Rectal smooth muscle tissue (tissue), 1 donor: ENCODE results near the gene MYO9B.
A peak's percentile ranks its signal among the peaks of the same experiment; 100 is the strongest.

Experiments used
- H3K27ac ChIP-seq: one replicate; pipeline ENCODE4 v1.7.0; 2013; ENCODE audit warnings: low read depth, low read length, inconsistent platforms
- H3K27me3 ChIP-seq: one replicate; pipeline ENCODE4 v1.7.0; 2013; ENCODE audit warnings: low read length; ENCODE audit not compliant: control insufficient read depth, insufficient read depth
- H3K36me3 ChIP-seq: one replicate; pipeline ENCODE4 v1.7.0; 2013; ENCODE audit warnings: low read length; ENCODE audit not compliant: control insufficient read depth, insufficient read depth
- H3K4me1 ChIP-seq: one replicate; pipeline ENCODE4 v1.7.0; 2013; ENCODE audit warnings: low read length; ENCODE audit not compliant: control insufficient read depth, insufficient read depth
- H3K4me3 ChIP-seq: one replicate; pipeline ENCODE4 v1.7.0; 2013; ENCODE audit warnings: low read length
- H3K9ac ChIP-seq: one replicate; pipeline ENCODE4 v1.7.0; 2013; ENCODE audit warnings: low read length

MYO9B gene

DNA sequence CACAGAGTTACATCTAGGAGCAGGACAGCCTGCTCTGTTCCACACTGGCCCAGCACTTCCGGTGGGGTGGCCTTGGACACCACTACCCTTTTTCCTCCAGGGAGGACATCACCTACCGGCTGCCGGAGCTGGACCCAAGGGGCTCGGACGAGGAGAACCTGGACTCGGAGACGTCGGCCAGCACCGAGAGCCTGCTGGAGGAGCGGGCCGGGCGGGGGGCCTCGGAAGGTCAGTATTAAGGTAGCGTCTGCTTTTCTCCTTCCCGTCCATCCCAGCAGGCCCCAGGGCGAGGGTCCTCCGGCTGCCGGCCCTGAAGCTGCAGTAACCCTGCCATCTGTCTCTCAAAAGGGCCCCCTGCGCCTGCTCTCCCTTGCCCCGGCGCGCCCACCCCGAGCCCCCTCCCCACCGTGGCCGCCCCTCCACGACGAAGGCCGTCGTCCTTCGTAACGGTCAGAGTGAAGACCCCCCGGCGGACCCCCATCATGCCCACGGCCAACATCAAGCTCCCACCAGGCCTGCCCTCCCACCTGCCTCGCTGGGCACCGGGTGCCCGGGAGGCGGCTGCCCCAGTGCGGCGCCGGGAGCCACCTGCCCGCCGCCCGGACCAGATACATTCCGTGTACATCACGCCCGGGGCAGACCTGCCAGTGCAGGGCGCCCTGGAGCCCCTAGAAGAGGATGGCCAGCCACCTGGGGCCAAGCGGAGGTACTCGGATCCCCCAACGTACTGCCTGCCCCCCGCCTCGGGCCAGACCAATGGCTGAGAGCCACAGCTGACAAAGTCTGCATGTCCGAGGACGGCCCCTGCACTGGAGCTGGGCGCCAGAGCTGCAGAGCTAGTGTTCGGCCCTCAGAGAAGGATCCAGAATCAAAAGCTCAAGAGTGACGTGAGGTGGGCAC lies 136.2 kb downstream of the MYO9B start:
- H3K4me3 ChIP-seq, result no peak overlapping the region
- no peaks in the 10 kb centered on the region for H3K27me3 ChIP-seq
- peaks cover 24% of the 10 kb centered on the region for H3K36me3 ChIP-seq
- H3K9ac ChIP-seq, result no peak overlapping the region
- H3K4me1 ChIP-seq, result peaks cover 6% of the 10 kb centered on the region
- H3K27ac ChIP-seq, result no peak overlapping the region

DNA sequence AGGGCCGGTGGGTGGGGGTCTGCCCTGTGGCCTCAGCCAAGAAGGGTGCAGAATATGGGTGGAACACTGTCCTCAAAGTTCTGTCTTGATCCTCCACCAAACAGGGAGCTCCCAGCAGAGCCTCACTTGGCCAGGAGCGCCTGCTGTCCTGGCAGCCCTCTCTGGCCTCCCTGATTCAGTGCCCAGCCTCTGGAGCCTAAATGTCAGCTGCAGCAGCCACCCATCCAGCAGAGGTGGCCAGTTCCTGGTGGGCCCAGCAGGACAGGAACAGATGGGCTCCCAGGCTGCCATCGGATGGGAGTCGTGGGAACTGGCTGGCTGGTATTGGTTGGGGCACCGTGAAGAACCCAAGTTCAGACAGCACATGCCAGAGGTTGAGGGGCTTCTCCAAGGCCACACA lies 137.8 kb downstream of the MYO9B start:
- no peaks in the 10 kb centered on the region for H3K27me3 ChIP-seq
- no peak overlapping the region for H3K9ac ChIP-seq
- peaks cover 30% of the 10 kb centered on the region for H3K36me3 ChIP-seq
- no peak overlapping the region for H3K27ac ChIP-seq
- H3K4me1 ChIP-seq, result peaks cover 6% of the 10 kb centered on the region
- no peak overlapping the region for H3K4me3 ChIP-seq

- H3K9ac ChIP-seq, result peak overlapping the region; percentile 43
- peaks cover 21% of the 10 kb centered on the region for H3K36me3 ChIP-seq
- peaks cover 6% of the 10 kb centered on the region for H3K4me1 ChIP-seq
- peak overlapping the region; percentile 93 for H3K27ac ChIP-seq
- H3K4me3 ChIP-seq, result peak overlapping the region; percentile 93
- no peaks in the 10 kb centered on the region for H3K27me3 ChIP-seq
Measured at GRCh38 chr19:17214508-17215126, 139.0 kb downstream of the MYO9B start.

GRCh38 chr19:17215127-17215971 lies 139.8 kb downstream of the MYO9B start, which contains the start of gene USE1:
Gene USE1, plus strand, starts transcription at chr19:17215357. Its CDS starts 49 bp downstream, at chr19:17215406.
- Histone ChIP-seq H3K9ac (peak within 1 kb of the TSS; percentile 93), H3K4me3 (peak within 1 kb of the TSS; percentile 93), H3K27me3 (no peaks in the 10 kb centered on the region), H3K27ac (peak within 1 kb of the TSS; percentile 93), H3K4me1 (peaks cover 6% of the 10 kb centered on the region), H3K36me3 (peaks cover 15% of the 10 kb centered on the region)

DNA sequence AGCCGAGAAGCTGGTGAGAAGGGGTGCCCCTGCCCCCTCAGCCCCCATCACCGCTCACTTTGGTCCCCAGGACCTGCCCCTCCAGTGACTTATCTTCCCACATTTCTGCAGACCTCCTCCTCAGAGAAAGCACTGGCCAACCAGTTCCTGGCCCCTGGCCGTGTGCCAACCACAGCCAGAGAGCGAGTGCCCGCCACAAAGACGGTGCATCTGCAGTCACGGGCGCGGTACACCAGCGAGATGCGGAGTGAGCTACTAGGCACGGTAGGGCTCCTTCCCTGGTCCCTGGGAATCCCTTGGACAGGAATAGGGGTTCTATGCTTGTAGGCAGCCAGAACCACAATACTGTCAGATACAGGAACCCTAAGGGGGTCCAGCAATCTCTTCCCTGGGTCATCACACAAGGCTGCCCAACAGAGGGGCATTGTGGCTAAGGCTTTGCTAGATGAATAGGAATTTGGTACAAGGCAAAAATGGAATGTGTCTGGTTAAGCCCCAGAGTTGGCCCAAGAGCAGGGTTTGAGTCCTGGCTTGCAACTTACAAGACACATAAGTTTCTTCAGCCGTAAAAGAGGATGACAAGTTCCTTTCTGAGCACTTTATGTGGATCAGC lies 140.6 kb downstream of the MYO9B start:
- no peak overlapping the region for H3K27ac ChIP-seq
- H3K4me3 ChIP-seq, result peak overlapping the region; percentile 93
- peaks cover 14% of the 10 kb centered on the region for H3K36me3 ChIP-seq
- no peak overlapping the region for H3K9ac ChIP-seq
- H3K4me1 ChIP-seq, result peaks cover 6% of the 10 kb centered on the region
- H3K27me3 ChIP-seq, result no peaks in the 10 kb centered on the region

DNA sequence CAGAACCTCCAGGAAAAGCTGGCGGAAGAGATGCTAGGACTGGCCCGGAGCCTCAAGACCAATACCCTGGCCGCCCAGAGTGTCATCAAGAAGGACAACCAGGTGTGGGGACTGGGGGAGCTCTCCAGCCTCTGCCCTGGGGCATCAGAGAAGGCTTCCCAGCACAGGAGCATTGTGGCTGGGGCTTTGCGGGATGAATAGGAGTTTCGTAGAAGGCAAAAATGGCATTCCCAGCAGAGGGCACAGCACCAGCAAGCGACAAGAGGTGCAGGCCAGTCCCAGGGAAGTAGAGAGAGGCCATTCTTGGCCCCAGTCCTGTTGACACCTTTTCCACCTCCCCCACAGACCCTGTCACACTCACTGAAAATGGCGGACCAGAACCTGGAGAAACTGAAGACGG lies 143.7 kb downstream of the MYO9B start:
- Histone ChIP-seq H3K27ac (no peak overlapping the region), H3K27me3 (no peaks in the 10 kb centered on the region), H3K4me3 (no peak overlapping the region), H3K4me1 (peaks cover 6% of the 10 kb centered on the region), H3K36me3 (peaks cover 8% of the 10 kb centered on the region), H3K9ac (no peak overlapping the region)

DNA sequence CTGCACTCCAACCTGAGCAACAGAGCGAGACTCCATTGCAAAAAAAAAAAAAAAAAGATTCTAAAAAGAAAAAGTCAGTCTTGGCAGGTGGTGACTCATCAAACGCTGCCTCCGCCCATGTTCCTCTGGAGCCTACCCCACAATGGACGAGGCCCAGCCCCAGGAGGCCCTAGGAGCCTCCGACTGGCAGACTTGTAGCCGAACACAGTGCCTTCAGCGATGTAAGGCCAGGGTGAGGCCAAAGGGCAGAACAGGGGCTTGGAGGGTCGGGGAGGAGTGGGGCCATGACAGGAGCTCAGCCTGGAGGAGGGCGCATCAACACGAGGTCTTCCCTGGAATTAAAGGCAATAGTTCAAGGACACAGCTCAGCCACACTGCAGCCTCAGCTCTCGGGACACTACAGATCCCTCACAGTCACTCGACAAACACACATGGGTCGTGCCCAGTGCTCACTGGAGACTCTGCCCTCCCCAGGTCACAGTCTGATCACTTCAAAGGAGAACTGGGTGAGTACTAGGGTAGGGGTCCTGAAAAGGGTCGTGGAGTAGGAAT lies 144.7 kb downstream of the MYO9B start:
- H3K27ac ChIP-seq, result no peak overlapping the region
- no peak overlapping the region for H3K4me3 ChIP-seq
- peaks cover 8% of the 10 kb centered on the region for H3K36me3 ChIP-seq
- no peak overlapping the region for H3K9ac ChIP-seq
- no peaks in the 10 kb centered on the region for H3K27me3 ChIP-seq
- peaks cover 3% of the 10 kb centered on the region for H3K4me1 ChIP-seq

GRCh38 chr19:17225053-17225452 lies 149.5 kb downstream of the MYO9B start:
- Histone ChIP-seq H3K36me3 (peaks cover 5% of the 10 kb centered on the region), H3K27ac (no peak overlapping the region), H3K27me3 (no peaks in the 10 kb centered on the region), H3K9ac (no peak overlapping the region), H3K4me3 (no peak overlapping the region), H3K4me1 (no peaks in the 10 kb centered on the region)

DNA sequence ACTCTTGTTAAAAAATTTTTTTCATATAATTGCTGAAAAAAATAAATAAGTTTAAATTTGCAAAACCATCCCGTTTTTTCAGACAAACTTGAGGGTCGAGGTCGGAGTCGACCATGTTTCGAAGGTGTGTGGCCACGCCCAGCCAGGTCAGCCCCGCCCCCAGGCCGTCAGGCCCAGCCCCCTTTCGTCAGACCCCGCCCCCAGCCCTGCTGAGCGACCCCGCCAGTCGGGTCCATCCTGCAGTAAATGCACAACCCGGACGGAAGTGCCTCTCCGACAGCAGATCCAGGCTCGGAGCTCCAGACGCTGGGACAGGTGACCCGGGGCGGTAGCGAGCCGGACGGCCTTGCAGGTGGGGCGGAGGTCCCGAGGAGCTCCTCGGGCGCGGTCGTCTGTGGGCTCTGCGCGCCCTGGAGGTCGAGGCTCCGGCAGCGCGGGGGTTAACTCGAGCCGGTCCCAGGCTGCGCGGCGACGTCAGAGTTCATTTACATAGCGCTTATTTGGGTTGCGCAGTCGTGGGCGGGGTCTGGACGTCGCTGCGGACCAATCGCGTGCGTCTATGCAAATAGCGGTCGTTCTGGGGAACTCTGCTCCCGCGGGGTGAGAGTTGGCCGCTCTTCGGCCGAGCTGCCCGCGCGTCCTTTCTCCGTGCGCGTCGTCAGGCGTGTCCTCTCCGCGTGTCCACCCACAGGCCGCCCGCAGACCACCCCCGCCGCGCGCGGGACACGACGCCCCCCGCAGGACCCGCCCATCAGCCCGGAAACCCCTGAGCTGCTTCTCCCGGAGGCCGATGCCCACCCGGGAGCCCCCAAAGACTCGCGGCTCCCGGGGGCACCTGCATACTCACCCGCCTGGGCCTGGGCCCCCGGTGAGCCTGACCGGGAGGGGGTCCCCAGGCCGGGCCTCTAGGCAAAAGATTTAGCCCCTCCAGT lies 150.7 kb downstream of the MYO9B start, which contains the start of gene OCEL1:
TSS of gene OCEL1 (plus strand) at position 225 of the 932 bp plus-strand sequence. CDS start at position 247, 22 bp downstream.
- no peaks in the 10 kb centered on the region for H3K27me3 ChIP-seq
- H3K9ac ChIP-seq, result peak within 1 kb of the TSS; percentile 56
- H3K4me3 ChIP-seq, result peak within 1 kb of the TSS; percentile 95
- H3K4me1 ChIP-seq, result no peaks in the 10 kb centered on the region
- peak within 1 kb of the TSS; percentile 81 for H3K27ac ChIP-seq
- peaks cover 8% of the 10 kb centered on the region for H3K36me3 ChIP-seq

DNA sequence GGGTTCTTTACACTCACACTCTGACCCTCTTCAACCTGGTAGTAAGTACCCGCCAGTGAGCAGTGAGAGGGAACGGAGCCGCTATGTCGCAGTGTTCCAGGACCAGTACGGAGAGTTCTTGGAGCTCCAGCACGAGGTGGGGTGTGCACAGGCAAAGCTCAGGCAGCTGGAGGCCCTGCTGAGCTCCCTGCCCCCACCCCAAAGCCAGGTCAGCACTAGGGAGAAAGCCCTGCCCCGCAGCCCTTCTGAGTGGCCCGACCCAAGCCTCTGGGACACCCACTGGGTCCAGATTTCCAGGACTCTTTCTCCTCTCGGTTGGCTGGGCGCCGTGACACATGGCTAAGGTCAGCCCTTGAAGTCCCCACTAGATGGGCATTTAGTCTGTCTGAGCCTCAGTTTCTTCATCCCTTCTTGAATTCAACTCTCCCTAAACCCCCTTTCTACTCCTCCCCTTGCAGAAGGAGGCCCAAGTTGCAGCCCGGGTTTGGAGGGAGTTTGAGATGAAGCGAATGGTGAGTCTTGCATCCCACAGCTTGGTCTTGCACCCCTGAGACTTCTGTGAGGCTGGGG lies 152.3 kb downstream of the MYO9B start:
- Histone ChIP-seq H3K9ac (no peak overlapping the region), H3K4me3 (no peak overlapping the region), H3K27ac (no peak overlapping the region), H3K27me3 (no peaks in the 10 kb centered on the region), H3K4me1 (no peaks in the 10 kb centered on the region), H3K36me3 (peaks cover 17% of the 10 kb centered on the region)
